ENCODE measurements around the gene ANKRD34A.

ANKRD34A gene

DNA sequence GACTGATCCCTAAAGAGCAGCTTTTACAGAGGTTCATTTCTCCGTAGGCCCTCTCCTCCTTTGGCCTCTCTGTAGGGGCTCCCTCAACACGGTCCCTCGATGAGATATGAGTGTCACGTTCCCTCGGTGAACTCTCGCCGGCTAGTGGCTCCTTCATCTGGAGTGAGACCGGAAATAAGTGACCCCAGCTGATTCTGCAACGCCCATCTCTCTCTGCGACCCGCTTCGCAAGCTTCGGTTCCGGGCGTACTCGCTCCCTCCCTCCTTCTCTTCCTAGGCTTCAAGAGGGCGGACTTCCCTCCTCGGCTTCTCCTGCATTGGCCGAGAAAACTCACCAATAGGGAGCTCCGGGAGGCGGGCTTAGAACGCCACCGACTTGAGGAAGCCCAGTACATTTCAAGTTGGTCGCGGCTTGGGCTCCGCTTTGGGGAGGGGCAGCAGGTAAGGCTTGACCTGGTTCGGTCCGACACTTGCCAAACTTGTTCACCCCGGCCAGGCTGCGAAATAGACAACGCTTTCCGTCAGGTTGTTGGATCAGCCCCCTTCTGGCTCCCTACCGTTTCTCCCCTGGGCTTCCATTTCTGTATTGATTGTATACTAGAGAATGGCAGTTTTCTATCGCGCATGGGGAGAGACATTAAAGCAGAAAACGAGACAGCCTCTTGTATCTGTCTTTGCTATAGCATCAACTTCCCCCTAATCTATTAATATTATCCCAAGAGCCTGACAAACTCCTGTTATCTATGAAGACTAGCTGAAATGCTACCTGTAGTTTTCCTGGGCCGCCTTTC lies at the start of gene ANKRD34A, which contains the start of gene POLR3GL:
TSS of gene ANKRD34A (minus strand) at position 248 of the 791 bp plus-strand sequence. CDS start 2,816 bp downstream, outside the sequence.
TSS of gene POLR3GL (plus strand) at position 363 of the 791 bp plus-strand sequence. CDS start 10,176 bp downstream, outside the sequence.
- DNase-seq, result peak; percentile 91

GRCh38 chr1:146013559-146013922 lies 49.2 kb upstream of the ANKRD34A start:
- DNase-seq, result no peak

GRCh38 chr1:146012703-146013558 lies 48.6 kb upstream of the ANKRD34A start:
- DNase-seq, result no peak

DNA sequence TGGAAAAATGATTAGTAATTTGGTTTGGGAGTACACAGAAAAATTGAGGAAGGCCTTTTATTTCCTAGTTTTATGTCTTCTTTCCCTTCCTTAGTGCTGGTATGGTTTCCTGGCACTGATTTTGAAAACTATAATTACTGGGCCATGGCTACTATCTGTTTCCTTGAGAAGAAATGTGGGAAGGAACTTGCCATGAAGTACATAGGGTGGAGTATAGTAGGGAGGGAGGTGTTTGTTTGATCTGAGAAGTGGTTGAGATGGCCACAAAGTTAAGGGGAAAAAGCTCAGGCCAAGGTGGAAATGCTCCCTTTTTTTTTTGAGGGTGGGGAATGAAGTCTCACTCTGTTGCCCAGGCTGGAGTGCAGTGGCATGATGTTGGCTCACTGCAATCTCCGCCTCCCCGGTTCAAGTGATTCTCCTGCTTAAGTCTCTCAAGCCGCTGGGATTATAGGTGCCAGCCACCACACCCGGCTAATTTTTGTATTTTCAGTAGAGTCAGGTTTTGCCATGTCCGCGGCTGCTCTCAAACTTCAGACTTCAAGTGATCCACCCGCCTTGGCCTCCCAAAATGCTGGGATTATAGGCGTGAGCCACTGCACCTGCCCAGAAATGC lies 45.9 kb upstream of the ANKRD34A start:
- no peak for DNase-seq

- no peak for DNase-seq
These were observed 43.2 kb upstream of the ANKRD34A start for GRCh38 chr1:146007489-146008133.

- no peak for DNase-seq
These were observed 37.3 kb upstream of the ANKRD34A start for GRCh38 chr1:146001709-146002108.

GRCh38 chr1:145999321-146000024 lies 35.1 kb upstream of the ANKRD34A start:
- DNase-seq, result no peak

- DNase-seq, result no peak
These were observed 33.3 kb upstream of the ANKRD34A start for GRCh38 chr1:145997718-145998023.

DNA sequence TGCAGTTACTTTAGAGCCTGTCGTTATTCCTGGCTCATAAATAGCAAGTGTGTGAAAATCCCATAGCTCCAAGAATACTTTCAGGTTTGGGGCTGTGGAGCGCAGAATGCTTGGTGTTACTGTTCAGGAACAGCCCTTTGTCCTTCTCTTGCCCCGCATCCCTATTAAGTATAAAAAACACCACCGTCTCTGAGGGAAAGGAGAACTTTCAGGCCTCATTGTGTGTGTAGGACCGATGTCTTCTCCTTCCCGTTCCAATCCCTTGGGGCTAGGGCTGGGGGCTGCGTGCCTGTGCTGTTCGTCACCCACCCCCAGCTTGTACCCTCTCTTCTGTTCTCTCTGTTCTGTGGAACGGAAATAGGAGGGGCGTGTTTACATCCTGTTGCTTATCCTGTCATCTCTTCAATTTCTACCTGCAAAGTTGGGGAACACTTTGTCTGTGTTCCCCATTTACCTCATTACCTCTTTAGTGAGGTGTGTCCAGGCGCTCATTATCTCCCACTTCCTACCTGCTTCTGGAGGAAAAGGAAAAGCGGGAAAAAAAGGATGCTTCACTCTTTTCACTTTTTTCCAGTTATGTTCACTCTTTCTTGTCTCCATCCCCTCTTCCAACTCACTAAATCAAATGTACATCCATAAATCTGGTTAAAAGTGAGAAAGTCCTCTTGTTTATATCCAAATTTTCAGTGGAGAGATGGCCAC lies 32.8 kb upstream of the ANKRD34A start:
- no peak for DNase-seq

GRCh38 chr1:145996433-145997015 lies 32.1 kb upstream of the ANKRD34A start, which contains the start of gene TXNIP:
TSS of gene TXNIP (minus strand) at chr1:145996579. CDS start at chr1:145996266, 313 bp downstream.
- peak; percentile 98 for DNase-seq

DNA sequence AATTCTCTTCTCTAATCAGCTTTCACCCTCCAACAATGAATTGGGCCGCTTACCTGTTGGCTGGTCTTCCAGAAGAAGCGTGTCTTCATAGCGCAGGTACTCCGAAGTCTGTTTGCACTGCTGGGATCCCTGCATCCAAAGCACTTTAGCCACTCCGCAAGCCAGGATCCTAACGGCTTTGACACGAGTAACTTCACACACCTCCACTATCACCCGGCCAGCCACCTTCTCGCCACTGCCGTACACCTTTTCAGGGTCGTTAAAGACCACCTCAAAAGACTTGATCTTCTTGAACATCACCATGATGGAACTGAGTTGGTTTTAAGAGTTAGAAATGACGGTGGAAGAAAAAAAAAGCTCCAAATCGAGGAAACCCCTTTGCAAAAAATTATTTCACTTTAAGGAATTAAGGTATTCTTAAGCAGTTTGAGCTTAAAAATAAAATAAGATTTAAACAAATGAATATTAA lies 31.6 kb upstream of the ANKRD34A start:
- no peak for DNase-seq

DNA sequence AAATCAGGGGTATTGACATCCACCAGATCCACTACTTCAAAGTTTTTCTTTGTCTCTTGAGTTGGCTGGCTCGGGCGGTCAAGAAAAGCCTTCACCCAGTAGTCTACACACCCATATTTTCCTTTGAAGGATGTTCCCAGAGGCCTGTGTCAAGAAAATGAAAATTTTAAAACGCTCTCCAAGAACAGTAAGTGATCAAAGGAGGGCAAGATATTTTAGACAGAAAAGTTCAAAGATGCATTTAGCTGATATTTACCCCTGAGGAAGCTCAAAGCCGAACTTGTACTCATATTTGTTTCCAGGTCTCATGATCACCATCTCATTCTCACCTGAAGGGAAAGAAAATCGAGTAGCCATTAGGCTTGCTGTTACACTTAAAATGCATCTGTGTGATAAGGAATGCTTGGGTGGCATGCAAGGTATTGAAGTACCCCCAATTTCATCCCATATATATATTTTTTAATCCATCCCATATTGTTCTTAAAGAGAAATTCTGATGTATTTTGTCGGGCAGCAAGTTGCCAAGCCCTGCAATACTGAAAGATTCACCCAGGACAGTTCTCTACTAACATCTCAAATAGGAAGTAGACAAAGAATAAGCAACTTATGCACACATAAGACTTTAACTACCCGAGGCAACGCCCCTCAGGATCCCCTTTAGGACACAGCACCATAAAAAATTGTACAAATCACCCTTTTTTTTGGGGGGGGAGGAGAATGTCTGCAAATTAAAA lies 30.9 kb upstream of the ANKRD34A start:
- no peak for DNase-seq

DNA sequence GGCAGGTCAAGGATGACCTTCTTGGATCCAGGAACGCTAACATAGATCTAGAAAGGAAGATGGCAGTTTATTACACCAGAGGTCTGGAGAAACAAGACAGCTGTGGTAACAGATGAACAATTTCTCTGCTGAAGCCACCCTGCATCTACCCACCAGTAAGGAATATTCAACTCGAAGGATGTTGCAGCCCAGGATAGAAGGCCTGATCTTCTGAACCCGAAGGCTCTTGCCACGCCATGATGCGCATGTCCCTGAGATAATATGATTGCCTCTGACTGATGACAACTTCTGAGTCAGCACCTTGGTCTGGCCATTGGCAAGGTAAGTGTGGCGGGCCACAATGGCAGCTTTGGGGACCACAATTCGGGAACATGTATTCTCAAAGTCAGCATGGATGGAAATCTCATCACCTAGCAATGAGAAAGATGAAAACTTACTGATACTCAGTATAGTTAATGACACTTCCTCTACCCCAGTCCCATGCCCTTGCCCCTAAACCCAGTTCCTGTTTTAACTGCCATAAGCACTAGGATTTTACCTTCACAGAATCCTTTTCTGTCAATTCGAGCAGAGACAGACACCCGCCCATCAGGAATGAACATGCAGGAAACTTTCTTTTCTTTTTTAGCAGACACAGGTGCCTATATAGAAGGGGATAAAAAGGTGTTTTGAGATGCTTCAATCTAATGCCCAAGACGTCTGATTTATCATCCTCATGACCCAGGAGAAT lies 30.2 kb upstream of the ANKRD34A start:
- no peak for DNase-seq

- DNase-seq, result no peak
These were observed 29.4 kb upstream of the ANKRD34A start for GRCh38 chr1:145993618-145994390.

DNA sequence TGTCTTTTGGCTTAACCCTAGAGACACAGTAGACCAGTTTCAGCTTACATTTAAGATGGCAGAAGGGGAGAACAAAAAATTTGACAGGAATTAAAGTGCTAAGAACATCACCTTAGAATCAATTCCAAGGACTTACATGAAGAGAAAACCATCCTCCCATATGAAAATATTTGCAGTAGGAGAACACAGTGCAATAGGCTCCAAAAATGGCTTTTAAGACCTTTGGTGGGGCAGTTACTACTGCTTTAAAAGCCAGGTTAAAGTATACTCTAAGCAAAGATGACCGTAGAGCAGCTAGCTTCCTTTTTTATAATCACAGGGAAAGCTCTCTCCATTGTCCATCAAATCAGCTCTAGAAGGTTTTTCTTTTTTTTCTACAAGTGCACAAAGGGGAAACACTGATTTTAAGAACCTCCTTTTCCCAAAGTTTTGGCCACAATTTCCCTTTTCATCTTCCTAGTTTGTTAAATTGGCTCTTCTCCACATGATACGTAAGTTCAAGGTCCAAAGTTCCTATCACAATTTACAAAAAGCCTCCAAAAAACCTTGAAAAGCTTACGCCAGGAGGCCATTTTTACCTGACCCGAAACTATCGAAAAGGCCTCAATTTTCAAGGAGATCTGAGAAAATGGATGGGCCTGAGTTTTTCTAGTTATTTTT lies 28.7 kb upstream of the ANKRD34A start:
- DNase-seq, result no peak

DNA sequence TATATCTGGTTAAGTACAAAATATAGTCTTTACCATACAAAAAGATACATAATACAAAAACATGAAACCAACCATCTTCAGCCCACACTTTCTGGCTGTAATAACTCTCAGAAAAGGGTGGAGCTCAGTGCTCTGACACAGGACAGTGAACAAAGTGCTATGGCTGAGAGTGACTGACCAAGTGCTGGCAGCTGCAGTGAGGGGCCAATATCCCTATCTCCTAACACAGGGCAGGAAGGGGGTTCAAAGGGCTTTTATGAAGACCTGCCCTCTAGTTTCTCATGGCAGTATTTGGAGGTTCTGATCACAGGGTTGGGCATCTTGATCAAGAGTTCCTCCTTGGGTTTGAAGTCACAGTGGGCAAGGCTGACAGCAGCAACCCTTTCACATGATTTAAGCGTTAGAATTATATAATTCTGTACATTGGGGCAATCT lies 28.1 kb upstream of the ANKRD34A start:
- DNase-seq, result no peak

DNA sequence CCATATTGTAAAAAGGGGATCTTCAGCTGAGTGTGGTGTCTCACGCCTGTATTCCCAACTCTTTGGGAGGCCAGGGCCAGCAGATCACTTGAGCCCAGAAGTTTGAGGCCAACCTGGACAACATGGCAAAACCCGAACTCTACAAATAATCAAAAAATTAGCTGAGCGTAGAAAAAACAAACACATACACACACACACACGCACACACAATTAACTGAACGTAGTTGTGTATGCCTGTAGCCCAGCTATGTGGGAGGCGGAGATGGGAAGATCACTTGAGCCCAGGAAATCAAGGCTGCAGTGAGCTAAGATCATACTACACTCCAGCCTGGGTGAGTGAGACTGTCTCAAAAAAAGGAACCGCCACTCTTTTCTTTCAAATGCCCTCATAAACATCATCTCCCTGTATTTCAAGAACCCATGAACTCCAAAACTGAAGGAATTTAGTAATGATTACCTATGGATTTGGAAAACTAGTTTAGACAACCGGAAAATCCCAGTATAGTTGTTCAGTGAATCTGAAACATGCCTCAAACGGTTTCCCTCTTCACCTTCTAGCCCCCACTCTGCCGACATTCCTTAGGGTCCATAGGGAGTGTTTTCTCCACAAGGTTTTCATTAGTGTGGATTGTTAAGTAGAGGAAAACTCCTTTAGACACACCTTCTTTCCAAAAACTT lies 27.5 kb upstream of the ANKRD34A start:
- no peak for DNase-seq

All from right forelimb (tissue), 1 donor.